GM21360 (cell line): ENCODE results near the gene CAPN11.
A peak's percentile ranks its signal among the peaks of the same experiment; 100 is the strongest.

Experiments
- ATAC-seq: cut with Tn5 transposase; IDR thresholded peaks from one replicate; pipeline ENCODE4 v1.9.1; 2021; ENCODE audit warnings: mild to moderate bottlenecking, moderate library complexity; ENCODE audit not compliant: unreplicated experiment

The CAPN11 gene

GRCh38 chr6:44152533-44152932 lies 6.1 kb upstream of the CAPN11 start:
- ATAC-seq, result no peak

GRCh38 chr6:44154067-44154466 lies 4.6 kb upstream of the CAPN11 start:
- ATAC-seq, result no peak

GRCh38 chr6:44156494-44157151 lies 2.0 kb upstream of the CAPN11 start:
- no peak for ATAC-seq

- ATAC-seq, result no peak
These were observed 1.5 kb upstream of the CAPN11 start for GRCh38 chr6:44157152-44157521.

GRCh38 chr6:44161997-44162338 lies 3.3 kb downstream of the CAPN11 start:
- no peak for ATAC-seq

GRCh38 chr6:44162876-44163625 lies 4.4 kb downstream of the CAPN11 start:
- ATAC-seq, result no peak

GRCh38 chr6:44166116-44166515 lies 7.5 kb downstream of the CAPN11 start:
- no peak for ATAC-seq

GRCh38 chr6:44166591-44167184 lies 8.1 kb downstream of the CAPN11 start:
- ATAC-seq, result no peak

GRCh38 chr6:44167567-44167966 lies 8.9 kb downstream of the CAPN11 start:
- ATAC-seq, result no peak

GRCh38 chr6:44169154-44169553 lies 10.5 kb downstream of the CAPN11 start:
- ATAC-seq, result no peak

GRCh38 chr6:44169886-44170570 lies 11.4 kb downstream of the CAPN11 start:
- ATAC-seq, result no peak

GRCh38 chr6:44171899-44172546 lies 13.4 kb downstream of the CAPN11 start:
- no peak for ATAC-seq

GRCh38 chr6:44172731-44173500 lies 14.3 kb downstream of the CAPN11 start:
- ATAC-seq, result peak; percentile 43

- no peak for ATAC-seq
These were observed 17.6 kb downstream of the CAPN11 start for GRCh38 chr6:44176130-44176761.

- peak; percentile 52 for ATAC-seq
These were observed 18.3 kb downstream of the CAPN11 start for GRCh38 chr6:44176762-44177509.

- ATAC-seq, result no peak
These were observed 19.2 kb downstream of the CAPN11 start for GRCh38 chr6:44177691-44178423.

GRCh38 chr6:44178424-44179071 lies 19.9 kb downstream of the CAPN11 start:
- no peak for ATAC-seq

GRCh38 chr6:44179072-44179536 lies 20.5 kb downstream of the CAPN11 start:
- ATAC-seq, result no peak
